ENCODE data around the gene IMPG1. TPM values are rescaled to one million over a fixed set of nuclear protein-coding genes. Genes with fewer than 3 reads are reported as not detected.

The IMPG1 gene, protein sequence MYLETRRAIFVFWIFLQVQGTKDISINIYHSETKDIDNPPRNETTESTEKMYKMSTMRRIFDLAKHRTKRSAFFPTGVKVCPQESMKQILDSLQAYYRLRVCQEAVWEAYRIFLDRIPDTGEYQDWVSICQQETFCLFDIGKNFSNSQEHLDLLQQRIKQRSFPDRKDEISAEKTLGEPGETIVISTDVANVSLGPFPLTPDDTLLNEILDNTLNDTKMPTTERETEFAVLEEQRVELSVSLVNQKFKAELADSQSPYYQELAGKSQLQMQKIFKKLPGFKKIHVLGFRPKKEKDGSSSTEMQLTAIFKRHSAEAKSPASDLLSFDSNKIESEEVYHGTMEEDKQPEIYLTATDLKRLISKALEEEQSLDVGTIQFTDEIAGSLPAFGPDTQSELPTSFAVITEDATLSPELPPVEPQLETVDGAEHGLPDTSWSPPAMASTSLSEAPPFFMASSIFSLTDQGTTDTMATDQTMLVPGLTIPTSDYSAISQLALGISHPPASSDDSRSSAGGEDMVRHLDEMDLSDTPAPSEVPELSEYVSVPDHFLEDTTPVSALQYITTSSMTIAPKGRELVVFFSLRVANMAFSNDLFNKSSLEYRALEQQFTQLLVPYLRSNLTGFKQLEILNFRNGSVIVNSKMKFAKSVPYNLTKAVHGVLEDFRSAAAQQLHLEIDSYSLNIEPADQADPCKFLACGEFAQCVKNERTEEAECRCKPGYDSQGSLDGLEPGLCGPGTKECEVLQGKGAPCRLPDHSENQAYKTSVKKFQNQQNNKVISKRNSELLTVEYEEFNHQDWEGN
- not detected in 2 replicates for total RNA-seq (2014; rRNA removed)
- not detected for polyA plus RNA-seq (2012)

DNA sequence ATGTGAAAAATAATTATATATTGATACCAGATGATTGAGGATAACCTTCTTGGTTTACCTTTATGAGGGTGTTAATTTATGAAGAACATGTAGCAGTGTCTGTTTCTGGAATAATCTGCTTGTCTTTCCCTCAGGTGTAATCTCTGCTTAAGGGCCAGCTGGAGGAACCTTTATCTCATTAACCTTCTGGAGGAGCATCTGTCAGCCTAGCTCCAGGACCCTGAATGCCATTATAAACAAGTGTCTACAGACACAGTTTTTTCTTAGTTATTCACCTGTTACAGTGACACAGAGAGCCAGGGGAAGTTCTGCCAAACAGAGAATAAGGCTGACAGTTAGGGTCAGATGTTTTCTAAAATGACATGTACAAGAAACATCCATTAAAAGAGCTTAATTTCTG is at the start of gene IMPG1:
IMPG1 (minus strand) TSS at position 101 of the 400 bp plus-strand sequence. CDS start 174 bp downstream, outside the sequence.
- DNase-seq (ENCODE audit: low read depth): no peak

DNA sequence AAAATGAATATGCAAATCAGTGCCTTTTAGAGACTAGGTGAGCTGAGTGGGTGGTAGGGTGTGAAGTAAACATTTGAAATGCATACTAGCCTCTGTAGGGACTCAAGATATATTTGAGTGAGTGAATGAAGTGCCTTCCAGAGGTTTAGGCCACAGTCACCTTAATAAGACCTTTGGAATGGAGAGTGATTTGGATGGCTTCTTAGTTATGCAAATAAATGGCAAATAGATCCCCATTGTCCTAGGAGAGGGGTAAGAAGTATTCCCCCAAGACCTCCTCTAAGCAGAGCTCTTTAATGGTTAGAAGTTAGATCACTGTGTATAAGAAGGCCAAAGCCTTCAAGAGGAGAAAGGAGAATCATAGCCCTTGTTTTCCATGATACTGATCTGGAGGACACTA is 47.8 kb upstream of the IMPG1 start:
- no peak for DNase-seq (ENCODE audit: low read depth)

DNA sequence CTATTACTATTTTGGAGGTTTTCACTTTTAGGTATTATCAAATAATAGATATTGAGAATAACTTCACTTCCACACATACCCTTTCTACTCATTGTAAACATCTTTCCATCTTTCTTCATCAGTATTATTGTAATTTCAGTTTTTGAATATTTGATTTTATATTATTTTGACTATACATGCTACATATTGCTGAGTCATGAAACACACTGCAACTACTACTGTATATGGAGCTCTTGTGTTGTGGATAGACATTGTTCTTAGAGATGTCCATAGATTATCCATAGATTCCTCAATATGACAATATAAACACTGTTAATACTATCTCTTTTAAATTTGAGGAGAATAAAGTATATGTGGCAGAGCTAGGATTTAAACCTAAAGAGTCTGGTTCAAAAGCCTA is 819 bp upstream of the IMPG1 start:
- no peak for DNase-seq (ENCODE audit: low read depth)

DNA sequence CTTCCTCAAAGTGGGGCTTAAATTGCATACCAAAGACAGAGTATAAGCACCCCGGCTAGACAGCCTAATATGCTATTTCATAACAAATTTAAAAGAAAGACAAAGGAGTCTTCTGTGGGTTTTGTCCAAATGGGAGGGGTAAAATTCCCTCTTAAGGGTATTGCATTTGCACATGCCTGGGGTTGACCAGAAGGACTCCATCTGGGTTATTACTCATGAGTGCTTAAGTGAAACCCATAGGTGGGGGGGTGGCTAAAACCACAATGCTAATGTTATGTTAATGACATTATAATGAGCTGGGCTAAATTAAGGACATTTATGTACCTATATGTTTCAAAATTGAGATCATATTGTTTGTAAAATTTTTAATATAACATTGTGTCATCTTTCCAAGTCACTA is 15.0 kb downstream of the IMPG1 start:
- no peak for DNase-seq (ENCODE audit: low read depth)

DNA sequence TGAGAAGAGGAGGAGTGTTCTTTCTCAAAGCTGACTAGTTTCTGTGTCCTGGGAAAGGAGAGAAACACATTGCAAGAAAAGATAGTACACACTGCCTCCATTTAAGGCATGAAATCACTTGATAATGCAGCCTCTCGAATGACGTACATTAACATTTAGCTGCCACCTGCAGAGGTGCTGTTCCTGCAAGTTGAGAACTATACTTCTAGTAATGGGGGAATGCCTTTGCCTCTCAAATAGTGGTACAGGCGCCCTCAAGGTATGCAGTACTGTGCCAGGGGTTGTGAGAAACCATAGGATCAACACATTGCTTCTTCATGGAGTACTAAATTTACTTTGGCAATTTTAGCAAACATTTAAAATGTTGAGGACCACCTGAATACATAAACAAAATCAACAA is 20.1 kb downstream of the IMPG1 start:
- no peak for DNase-seq (ENCODE audit: low read depth)

DNA sequence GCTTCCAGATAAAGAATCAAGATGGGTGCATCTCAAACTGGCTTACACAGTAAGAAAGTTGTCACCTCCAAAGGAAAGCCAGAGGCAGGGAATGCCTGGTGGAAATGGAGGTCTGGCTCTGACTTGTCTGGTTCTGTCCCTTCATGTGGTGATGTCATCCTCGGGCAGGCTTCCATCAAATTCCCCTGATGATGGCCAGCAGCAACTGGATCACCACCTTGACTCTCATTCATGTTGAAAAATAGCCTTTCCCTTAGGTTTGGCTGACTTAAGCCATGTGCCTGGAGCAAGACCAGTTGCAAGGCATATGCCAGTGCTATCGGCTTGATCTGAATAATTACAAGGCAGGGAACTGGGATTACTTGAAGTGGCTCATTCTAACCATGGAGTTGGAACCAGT is 28.8 kb downstream of the IMPG1 start:
- peak; percentile 3 for DNase-seq (ENCODE audit: low read depth)

DNA sequence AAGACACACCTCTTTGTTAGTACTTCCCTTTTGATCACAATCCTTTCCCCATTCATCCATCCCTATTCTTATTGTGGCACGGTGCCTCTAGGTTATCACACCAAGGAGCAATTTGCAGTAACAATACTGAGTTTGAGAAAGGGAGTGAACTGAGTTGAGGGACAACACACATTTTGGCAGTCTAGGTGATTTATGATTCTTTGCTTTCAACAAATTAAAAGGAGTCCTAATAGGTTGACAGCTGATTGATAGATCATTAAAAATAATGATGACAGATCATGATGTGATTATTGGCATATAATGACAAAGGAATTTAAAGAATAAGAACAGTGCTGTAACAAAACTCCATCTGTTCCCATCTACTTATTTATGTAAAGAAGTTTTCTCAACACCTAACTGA is 36.7 kb downstream of the IMPG1 start:
- no peak for DNase-seq (ENCODE audit: low read depth)

DNA sequence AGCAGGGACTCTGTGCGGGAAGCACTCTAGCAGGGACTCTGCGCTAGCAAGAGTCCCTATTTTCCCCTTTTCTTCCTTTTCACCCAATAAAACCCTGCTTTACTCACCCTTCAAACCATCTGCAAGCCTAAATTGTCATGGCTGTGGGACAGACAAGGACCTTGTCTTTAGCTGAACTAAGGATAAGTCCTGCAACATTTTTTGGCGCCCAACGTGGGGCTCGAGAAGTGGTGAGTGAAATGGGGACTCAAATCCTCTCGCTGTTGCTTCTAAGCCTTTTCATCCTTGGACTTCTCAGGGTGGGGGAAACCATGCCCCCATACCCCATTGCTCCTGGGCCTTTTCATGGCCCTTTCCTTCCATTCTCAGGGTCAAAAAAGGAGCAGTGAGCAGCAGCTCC is 46.4 kb downstream of the IMPG1 start:
- peak; percentile 4 for DNase-seq (ENCODE audit: low read depth)

DNA sequence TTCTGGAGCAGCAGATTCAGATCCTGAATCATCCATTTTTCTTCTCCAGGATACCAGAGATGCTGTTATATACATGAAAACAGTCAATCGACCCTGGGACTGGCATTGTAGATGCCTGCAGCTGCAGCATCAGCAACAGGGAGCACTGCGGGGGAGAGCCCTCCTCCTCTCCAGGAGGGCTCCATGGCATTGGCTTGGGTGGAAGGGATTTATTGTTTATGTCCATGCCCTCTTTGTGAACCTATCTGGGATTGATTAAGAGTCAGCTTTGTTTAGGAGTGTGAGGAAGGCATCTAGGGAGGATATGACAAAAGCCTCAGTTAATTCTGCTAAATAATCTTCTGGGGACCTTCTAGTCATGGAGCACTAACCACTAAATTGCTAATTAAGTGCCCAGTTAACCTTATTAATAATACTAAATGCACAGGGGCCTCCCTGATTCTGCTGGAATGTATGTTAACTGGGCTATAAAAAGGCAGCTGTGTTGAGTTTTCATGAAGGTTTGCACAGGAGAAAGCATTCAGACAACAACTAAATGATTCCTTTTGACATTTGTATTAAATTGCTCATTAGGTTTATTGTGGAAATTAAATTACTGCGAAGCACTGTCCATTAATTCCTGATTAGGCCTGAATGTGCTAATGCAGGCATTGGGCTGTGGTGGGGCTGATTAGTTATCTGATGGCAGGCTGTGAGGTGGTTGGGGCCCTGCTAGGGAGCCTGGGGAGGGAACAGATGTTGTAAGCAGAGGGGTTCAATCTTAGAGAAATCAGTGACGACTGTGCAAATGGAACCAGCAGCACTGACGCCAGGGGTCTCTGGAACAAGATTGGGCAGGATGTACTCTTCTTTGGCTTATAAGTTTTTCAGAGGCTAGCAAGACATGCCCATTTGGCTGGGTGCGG is 57.6 kb downstream of the IMPG1 start:
- DNase-seq (ENCODE audit: low read depth): no peak

DNA sequence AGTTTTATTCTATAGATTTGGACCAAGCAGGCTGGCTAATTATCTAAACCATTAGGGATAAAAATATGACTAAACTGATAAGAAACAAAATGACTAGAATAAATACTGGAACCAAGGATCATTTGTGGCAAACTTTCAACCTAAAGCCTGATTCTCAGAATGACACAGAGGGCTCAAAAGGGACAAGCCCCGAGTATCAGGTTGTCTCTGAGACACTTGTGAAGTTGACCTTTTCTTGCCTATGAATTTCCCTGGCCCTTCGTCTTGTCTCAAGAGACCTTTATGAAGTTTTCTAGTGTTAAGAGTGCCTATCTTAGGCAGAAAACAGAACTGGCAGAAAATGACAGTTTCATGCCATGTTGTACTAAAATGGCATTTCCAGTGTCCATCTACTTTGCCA is 68.3 kb downstream of the IMPG1 start:
- no peak for DNase-seq (ENCODE audit: low read depth)

DNA sequence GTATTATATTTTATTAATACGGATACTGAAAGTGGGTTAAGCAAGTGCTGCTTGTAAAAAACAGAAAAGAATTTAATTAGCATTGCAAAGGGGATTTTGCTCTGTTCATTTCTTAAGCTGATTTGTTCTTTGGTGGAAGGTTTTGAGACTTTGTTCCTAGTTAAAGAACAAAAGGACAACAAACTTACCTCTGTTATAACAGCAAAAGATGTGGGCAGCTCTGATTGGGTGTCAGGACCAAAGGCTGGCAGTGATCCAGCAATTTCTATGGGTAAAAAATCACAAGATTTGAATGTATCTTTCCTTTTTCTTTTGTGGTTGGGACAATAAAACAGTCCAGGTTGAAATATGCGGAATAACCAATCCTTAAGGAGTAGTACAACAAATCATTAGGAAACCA is 68.8 kb downstream of the IMPG1 start:
- no peak for DNase-seq (ENCODE audit: low read depth)

DNA sequence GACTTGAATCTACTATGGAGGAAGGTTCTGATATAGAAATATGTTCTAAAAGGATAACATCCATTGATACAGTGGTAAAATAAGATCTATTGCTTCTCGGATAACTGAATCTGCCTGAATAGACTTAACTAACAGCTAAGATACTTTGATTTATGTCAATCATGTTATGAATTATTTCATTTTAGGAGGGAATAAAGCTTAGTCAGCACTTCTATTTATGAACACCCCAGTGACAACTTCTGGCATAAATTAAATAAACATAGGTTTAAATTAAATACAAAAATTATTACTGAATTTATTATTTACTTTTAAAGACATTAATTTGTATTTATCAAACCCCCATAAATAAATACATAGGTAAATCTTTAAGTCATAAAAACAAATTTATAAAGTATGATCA is 69.3 kb downstream of the IMPG1 start:
- DNase-seq (ENCODE audit: low read depth): no peak

DNA sequence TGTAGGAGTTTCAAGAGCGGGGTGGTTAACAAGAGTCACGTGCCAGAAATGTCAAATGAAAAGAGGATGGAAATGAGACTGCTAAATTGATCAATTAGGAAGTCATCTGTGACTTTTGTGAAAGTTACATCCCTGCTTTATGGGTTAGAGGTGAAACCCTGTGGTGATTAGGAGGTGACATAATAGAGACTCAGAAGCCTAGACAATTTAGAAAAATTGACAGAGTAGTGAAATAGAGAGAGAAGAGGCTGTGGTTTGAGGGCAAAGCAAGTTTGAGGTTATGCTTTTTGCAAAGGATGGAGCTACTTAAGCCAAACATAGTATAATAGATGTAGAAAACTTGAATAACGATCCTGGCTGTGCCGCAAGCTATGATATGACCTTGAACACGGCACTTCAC is 71.8 kb downstream of the IMPG1 start:
- DNase-seq (ENCODE audit: low read depth): no peak

DNA sequence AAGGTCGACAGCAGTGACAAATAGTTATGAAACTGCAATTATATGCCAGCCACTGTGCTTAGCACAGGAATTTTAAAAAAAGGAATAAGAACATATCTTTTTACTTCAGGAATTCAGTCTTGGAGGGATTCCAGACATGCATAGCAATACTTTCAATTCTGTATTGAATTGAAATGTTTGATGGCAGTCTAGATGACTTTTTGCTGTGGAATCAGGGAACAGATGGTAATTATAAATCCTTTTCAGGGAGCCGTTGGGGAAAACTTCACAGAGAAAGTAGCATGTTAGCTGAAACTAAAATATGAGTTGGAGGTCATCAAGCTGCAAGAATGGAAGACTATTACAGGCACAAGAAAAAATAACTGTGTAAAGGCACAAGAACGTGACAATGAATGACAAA is 74.8 kb downstream of the IMPG1 start:
- peak; percentile 9 for DNase-seq (ENCODE audit: low read depth)

DNA sequence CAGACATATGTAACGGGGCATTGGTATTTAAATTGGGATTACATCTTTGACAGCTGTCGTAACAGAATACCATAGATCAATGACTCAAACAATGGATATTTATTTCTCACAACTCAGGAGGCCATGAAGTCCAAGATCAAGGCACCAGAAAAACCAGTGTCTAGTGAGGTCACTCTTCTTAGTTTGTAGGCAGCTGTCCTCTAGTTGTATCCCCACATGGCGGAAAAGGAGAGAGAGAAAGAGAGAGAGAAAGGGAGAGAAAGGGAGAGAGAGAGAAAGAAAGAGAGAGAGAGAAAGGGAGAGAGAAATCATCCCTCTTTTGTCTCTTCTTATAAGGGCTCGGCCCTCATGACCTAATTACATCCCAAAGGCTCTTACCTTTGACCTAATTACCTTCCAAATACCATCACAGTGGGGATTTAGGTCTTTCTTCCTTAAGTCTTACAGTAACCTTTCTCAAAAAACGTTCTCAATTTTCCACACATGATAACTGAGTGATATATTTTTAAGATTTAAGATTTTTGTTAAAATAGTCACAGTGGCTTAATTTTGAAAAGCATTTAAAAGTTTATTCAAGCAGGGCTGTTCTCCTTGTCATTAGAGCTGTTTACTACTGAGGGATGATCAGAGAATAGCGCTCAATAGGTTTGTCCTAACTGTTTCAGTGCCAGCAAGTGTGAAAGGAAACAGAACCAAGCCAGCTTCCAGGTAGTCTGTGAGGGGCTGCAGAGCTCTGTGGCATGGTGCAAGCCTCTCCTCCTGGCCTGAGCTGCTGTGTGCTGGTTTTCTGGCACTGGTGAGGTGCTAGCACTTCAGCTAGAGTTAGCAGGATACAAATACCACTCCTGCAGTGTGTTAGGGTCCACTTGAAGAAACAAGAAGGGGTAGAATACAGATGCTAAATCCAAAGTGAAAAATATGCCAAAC is 79.0 kb downstream of the IMPG1 start:
- peak; percentile 2 for DNase-seq (ENCODE audit: low read depth)

DNA sequence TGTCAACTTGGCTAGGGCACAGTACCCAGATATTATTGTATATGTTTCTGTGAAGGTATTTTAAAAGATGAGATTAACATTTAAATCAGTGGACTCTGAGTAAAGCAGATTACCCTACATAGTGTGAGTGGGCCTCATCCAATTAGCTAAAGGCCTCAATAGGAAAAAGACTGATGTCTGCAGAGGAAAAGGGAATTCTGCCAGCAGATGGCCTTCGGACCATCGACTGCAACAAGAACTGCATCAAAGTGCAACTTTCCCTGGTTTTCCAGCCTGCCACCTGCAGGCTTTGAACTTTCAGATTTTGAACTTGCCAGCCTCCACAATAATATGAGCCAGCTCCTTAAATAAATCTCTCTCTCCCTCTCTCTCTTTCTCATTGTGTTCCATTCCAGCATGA is 80.5 kb downstream of the IMPG1 start:
- DNase-seq (ENCODE audit: low read depth): no peak

DNA sequence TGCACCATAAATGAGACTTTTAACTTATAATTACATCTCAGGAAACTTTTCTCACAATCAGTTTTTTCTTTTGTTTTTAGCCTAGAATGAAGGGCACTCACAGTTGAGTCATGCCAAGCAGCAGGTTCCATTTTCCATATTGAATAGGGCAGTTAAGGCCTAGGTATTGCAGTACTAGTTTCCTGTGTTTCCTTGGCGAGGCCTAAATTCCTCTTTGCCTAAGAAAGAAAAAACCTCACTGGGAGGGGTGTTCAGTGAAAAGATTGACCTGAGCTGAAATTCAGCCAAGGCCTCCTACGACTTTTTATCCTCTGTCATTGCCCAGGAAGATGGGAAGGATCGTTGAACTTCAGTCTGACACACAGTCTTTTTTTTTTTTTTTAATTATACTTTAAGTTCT is 85.5 kb downstream of the IMPG1 start:
- no peak for DNase-seq (ENCODE audit: low read depth)

DNA sequence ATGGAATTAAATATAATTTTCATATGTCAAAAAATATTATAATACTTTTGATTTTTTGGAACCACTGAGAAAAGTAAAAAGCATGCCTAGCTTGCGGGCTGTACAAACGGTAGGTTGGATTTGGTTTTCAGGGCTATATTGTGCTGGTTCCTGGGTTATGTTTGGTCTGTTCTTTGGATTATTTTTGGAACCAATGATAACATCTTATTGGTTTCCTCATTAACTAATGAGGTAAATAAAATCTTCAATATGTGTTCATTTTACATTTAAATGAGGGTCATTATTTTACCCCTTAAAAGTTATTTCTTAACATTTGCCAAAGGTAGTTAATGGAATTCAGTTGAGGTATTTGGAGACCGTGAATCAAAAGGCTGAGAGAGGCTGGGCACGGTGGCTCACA is 96.6 kb downstream of the IMPG1 start:
- no peak for DNase-seq (ENCODE audit: low read depth)

DNA sequence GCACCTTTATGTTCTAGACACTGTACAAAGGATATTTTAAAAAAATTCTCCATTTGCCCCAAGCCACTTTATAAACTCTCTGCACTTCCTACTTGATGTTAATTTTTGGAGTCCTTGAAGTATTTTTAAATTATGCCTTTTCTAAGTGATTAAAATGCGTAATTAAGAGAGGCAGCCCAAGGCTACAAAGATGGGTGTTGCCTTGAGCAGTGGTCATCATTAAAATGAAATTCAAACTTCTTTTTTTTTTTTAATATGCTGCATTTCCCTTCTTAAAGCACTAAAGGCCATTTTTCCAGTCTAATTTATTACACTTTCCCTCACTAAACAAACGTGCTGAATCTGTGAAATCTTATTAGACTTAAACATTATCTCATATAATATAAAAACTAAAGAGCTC is 102.4 kb downstream of the IMPG1 start:
- DNase-seq (ENCODE audit: low read depth): no peak

DNA sequence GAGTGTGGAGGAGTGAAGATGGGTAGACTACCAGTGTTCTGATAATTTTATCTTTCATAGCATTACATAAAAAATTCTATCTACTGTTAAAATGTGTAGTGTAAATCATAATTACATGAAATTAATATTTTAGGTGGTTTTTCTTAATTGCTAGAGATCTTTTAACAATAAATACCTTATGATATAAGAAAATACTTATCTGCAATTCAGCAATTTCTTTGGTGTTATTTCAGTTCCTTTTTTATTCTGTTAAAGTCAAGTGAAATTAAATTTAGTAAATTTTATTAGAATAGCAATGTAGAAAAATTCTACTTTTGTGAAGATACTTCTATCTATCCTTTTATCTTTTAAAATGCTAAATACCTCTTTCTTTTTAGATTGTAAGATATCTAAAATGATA is 104.3 kb downstream of the IMPG1 start:
- DNase-seq (ENCODE audit: low read depth): no peak

DNA sequence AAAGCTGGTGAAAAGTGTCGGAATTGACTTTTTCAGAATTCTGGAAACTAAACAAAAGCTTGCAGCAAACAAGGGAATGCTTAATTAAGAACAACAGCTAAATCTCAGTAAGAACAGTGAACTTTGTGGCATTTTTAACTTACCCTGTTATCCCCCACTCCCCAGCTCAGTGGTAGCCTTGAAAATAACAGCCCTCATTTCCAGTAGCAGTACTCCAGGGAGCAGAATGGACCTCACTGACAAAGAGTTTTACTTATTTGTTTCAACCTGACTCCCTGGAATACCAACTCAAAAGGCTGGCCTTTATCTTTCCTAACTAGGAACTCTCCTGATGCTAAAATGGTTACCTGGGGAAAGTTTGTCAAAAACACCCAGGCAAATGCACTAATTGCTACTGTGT is 108.9 kb downstream of the IMPG1 start:
- DNase-seq (ENCODE audit: low read depth): no peak
